ENCODE results near the gene PSMD3. TPM values are rescaled to one million over a fixed set of nuclear protein-coding genes. Genes with fewer than 3 reads are reported as not detected.

Gene PSMD3
- total RNA-seq, 1 donor from 2014 or later, result 79.3 TPM

DNA sequence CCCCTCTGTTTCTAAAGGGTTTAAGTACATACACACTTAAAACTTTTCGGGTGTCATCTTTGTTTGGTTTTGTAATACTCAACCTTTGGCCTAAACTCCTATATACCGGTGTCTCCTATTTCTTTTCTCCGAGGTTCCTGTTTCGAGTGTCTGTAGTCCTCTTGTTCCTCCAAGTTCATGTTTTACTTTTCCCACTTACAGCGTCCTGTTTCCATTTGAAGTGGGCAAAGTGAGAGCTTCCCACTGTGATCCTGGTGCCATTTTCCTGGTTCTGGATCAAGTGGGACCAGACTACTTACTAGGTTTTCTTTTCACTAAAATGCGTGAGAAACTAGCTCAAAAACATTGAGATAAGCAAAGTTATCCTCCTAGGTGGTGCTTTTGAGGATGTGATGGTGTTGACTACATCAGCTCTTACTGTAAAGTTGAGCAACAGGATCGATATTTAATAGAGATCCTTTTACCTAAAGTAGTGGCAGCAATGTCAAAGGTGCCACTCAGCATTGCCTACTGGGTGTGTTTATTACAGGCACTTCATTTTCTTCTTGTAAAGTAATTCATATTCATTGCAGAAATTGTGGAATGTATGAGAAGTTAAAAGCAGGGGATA is 1.3 kb downstream of the PSMD3 start:
- peak overlapping the region; percentile 96 for H3K27ac ChIP-seq

DNA sequence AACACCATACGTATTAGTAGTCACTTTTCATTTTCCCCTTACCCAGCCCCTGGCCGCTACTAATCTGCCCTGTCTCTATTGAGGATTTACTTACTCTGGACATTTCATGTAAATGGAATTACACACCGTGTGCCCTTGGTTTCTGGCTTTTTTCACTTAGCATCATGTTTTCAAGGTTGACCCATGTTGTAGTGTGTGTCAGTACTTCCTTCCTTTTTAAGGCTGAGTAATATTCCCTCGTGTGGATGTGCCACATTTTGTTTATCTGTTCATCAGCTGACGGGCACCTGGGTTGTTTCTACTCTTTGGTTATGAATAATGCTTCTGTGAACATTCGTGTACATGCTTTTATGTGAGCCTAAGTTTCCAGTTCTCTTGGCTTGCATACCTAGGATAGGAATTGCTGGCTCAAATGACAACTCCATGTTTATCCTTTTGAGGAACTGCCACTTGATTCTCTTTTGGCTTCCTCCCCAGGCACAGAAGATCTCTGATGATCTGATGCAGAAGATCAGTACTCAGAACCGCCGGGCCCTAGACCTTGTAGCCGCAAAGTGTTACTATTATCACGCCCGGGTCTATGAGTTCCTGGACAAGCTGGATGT is 7.7 kb downstream of the PSMD3 start:
- Histone ChIP-seq H3K27ac (no peak overlapping the region), H3K4me1 (peaks cover 3% of the 10 kb centered on the region), H3K9me3 (no peaks in the 10 kb centered on the region), H3K27me3 (ENCODE audit: low read depth) (no peaks in the 10 kb centered on the region), H3K36me3 (peaks cover 93% of the 10 kb centered on the region), H3K4me3 (no peak overlapping the region)
- DNase-seq (no peak), ATAC-seq (no peak)
- intact Hi-C loops (cut with DNase I), result no loop called here
- no peak for TF ChIP-seq CTCF (IDR thresholded peaks at IDR 0.05)

More for the DNA sequence above, 1.3 kb downstream of the PSMD3 start:
- Histone ChIP-seq H3K4me3 (peak overlapping the region; percentile 92), H3K9me3 (no peaks in the 10 kb centered on the region), H3K36me3 (peaks cover 28% of the 10 kb centered on the region), H3K27me3 (ENCODE audit: low read depth) (no peaks in the 10 kb centered on the region), H3K4me1 (peaks cover 29% of the 10 kb centered on the region)
- TF ChIP-seq CTCF (IDR thresholded peaks at IDR 0.05), result no peak
- DNase-seq (no peak), ATAC-seq (no peak)
- intact Hi-C loops (cut with DNase I), result no loop called here

DNA sequence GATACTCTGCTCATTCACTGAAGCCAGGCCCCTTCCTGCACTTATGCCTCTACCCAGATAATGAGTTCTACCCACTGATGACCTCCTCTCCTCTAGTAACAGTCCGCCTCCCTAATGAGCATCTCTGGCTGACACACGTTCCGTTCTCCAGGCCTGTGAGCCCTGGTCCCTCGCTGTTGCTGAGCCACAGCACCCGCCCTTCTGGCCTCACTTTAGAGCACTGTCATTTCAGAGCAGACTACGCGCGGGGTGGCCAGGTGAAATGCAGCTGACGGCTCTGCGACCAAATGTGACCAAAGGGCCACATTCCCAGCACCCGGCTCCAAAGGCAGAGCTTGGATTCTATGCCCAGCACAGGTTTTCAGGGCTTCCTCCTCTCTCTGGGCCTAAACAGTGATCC is 13.8 kb downstream of the PSMD3 start:
- Histone ChIP-seq H3K4me1 (no peaks in the 10 kb centered on the region), H3K27me3 (ENCODE audit: low read depth) (no peaks in the 10 kb centered on the region), H3K9me3 (no peaks in the 10 kb centered on the region), H3K36me3 (peaks cover 90% of the 10 kb centered on the region), H3K4me3 (no peak overlapping the region), H3K27ac (no peak overlapping the region)
- TF ChIP-seq CTCF (IDR thresholded peaks at IDR 0.05), result no peak
- intact Hi-C loops (cut with DNase I), result no loop called here
- no peak for DNase-seq
- ATAC-seq, result no peak

GRCh38 chr17:39995438-39995837 is 14.8 kb downstream of the PSMD3 start:
- Histone ChIP-seq H3K4me3 (no peak overlapping the region), H3K36me3 (peaks cover 80% of the 10 kb centered on the region), H3K27me3 (ENCODE audit: low read depth) (no peaks in the 10 kb centered on the region), H3K4me1 (no peaks in the 10 kb centered on the region), H3K27ac (no peak overlapping the region), H3K9me3 (no peaks in the 10 kb centered on the region)
- intact Hi-C loops (cut with DNase I), result no loop called here
- no peak for TF ChIP-seq CTCF (IDR thresholded peaks at IDR 0.05)
- no peak for DNase-seq
- ATAC-seq, result no peak

DNA sequence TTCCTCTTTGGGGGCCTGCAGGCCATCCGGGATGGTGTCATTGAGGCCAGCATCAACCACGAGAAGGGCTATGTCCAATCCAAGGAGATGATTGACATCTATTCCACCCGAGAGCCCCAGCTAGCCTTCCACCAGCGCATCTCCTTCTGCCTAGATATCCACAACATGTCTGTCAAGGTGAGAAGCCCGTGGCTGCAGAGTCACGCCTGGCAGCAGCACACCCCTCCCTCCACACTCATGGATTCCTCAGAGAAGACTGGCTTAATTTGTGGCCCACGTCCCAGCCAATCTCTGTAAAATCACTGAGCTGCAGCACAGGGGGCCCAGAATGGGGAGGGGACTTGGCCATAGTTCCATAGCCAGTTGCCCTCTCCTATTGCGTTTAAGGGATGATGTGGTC is 15.6 kb downstream of the PSMD3 start:
- TF ChIP-seq CTCF (IDR thresholded peaks at IDR 0.05), result no peak
- Histone ChIP-seq H3K27ac (no peak overlapping the region), H3K27me3 (ENCODE audit: low read depth) (no peaks in the 10 kb centered on the region), H3K4me3 (no peak overlapping the region), H3K4me1 (no peaks in the 10 kb centered on the region), H3K9me3 (no peaks in the 10 kb centered on the region), H3K36me3 (peaks cover 73% of the 10 kb centered on the region)
- no peak for DNase-seq
- ATAC-seq, result no peak
- intact Hi-C loops (cut with DNase I), result no loop called here

Measured in lower lobe of right lung (tissue), 2 donors.